GM13977 (cell line): ENCODE results near the gene PHAF1.
A peak's percentile ranks its signal among the peaks of the same experiment; 100 is the strongest.

Experiments
- DNase-seq: peaks from one replicate; pipeline ENCODE4 v3.0.0; 2012; ENCODE audit warnings: low spot score
- CTCF ChIP-seq: IDR thresholded peaks from 2 replicates; pipeline ENCODE4 v1.5.1; 2012; ENCODE audit warnings: mild to moderate bottlenecking, control low read depth; ENCODE audit not compliant: insufficient read depth; ENCODE audit errors: extremely low read depth, missing control alignments
- in situ Hi-C: fragments of 300-500 bp; cut with MboI; formaldehyde crosslinking; loops from one replicate; pipeline ENCODE4 v1.12.0; 2022; ENCODE audit warnings: low sequenced_read_pairs, low pct_unique_long_range_greater_than_20kb, mixed read lengths, inconsistent platforms; ENCODE audit not compliant: unreplicated experiment

PHAF1 gene

DNA sequence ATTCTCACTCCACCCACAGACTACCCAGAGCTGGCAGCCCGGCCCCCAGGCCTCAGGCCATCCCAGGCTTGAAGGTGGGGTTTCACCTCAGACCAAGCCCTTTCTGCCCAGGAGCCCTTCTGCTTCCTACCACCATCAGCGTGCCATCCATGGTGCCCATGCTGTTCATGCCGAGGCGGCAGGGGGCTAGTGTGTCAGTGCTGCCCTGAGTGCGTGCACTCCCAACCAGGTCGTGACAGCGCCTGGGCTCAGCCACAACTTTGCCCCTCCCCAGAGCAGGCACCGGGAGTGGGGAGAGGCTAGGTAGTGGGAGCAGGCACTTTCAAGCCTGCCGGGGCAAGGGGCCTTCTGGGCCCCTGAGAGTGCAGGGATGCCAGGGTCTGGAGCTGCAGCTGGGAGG is 32.6 kb downstream of the PHAF1 start:
- in situ Hi-C loops, result no loop called here
- DNase-seq, result no peak
- no peak for TF ChIP-seq CTCF

DNA sequence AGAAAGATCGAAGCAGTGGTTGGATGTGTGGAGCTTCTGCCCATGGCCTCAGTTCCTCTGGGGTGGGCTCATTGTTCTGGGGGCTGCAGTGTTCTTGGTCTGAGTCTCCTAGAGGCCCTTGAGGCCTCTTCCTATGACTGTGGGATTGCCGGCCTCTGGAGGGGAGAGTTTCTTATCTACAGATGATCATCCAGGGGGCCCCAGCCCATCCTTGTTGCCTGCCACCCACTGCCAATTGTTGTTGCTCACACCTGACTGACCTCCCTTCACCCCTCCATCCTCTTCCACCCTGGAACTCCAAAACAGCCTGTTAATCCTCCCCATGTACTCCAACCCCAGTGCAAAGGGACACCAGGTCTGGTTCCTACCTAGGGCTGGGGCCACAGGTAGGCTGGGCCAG is 35.2 kb downstream of the PHAF1 start:
- in situ Hi-C loops, result no loop called here
- TF ChIP-seq CTCF, result no peak
- DNase-seq, result no peak

- in situ Hi-C loops, result no loop called here
- no peak for TF ChIP-seq CTCF
- no peak for DNase-seq
Measured at GRCh38 chr16:67145746-67146145, 36.0 kb downstream of the PHAF1 start.

GRCh38 chr16:67146523-67147357 is 37.0 kb downstream of the PHAF1 start:
- no peak for TF ChIP-seq CTCF
- DNase-seq, result peak; percentile 15
- in situ Hi-C loops, result no loop called here

DNA sequence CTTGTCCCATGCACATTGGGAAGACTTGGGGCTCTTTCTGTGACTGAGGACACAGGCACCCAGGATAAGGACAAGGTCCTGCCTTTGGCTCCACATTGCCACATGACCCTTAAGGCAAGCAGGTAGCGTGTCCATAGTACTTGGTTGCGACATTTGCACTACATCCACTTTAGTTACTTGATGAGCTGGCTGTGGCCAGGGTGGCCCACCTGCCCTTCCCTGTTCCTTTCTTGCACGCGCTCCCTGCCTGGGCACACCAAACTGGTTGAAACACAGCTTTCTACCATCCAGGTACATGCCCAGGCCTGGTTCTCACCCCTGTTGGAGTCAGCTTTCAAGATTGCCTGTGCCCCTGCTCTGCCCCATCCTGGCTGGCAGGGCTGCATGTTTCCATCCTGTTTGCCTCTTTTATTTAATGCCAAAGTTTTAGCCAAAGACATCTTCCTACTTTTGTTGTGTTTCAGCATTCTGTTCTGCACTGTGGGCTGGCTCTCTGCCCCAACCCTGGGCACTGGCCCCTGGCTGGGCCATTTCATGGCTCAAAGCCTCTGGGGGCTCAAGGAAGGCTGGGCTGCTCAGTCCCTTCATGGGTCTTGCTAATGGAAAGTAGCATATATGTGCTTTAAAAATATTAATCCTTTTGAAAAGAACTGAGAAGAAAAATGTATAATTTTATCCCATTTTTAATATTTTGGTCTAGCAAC is 37.8 kb downstream of the PHAF1 start:
- in situ Hi-C loops, result no loop called here
- no peak for DNase-seq
- TF ChIP-seq CTCF, result no peak

- no peak for TF ChIP-seq CTCF
- in situ Hi-C loops, result no loop called here
- no peak for DNase-seq
Measured at GRCh38 chr16:67148221-67148620, 38.5 kb downstream of the PHAF1 start.
